Ovary (tissue), 3 donors: Measurements from ENCODE around the gene BBX.

Experiments used
- CTCF ChIP-seq, 3 donors: fragments of 450-650 bp in 2 of 3; fragments of 200-600 bp in 1 of 3; IDR thresholded peaks; one replicate each; pipeline versions ENCODE4 v1.5.1 to v1.8.0; 2016 to 2022; ENCODE audit warnings: antibody characterized with exemption in 3 of 3, mild to moderate bottlenecking in 1 of 3
- POLR2A ChIP-seq: fragments of 450-650 bp; IDR thresholded peaks from one replicate; pipeline ENCODE4 v1.6.1; 2017; ENCODE audit warnings: antibody characterized with exemption, mild to moderate bottlenecking, moderate library complexity
- donor health status: DM: no; HTN: no; CAD: no.

- no peak for TF ChIP-seq CTCF (IDR thresholded peaks at IDR 0.05)
- no peak for TF ChIP-seq POLR2A
Observed at GRCh38 chr3:107718547-107718946, 195.8 kb downstream of the BBX start.
